Limb (tissue), 2 donors: ENCODE data around the gene CNOT2.

ENCODE experiments used
- DNase-seq, 2 donors: peaks; one replicate each; pipeline ENCODE4 v3.0.0-alpha.2; 2016; ENCODE audit errors: extremely low spot score in 2 of 2

The CNOT2 gene, protein sequence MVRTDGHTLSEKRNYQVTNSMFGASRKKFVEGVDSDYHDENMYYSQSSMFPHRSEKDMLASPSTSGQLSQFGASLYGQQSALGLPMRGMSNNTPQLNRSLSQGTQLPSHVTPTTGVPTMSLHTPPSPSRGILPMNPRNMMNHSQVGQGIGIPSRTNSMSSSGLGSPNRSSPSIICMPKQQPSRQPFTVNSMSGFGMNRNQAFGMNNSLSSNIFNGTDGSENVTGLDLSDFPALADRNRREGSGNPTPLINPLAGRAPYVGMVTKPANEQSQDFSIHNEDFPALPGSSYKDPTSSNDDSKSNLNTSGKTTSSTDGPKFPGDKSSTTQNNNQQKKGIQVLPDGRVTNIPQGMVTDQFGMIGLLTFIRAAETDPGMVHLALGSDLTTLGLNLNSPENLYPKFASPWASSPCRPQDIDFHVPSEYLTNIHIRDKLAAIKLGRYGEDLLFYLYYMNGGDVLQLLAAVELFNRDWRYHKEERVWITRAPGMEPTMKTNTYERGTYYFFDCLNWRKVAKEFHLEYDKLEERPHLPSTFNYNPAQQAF

DNA sequence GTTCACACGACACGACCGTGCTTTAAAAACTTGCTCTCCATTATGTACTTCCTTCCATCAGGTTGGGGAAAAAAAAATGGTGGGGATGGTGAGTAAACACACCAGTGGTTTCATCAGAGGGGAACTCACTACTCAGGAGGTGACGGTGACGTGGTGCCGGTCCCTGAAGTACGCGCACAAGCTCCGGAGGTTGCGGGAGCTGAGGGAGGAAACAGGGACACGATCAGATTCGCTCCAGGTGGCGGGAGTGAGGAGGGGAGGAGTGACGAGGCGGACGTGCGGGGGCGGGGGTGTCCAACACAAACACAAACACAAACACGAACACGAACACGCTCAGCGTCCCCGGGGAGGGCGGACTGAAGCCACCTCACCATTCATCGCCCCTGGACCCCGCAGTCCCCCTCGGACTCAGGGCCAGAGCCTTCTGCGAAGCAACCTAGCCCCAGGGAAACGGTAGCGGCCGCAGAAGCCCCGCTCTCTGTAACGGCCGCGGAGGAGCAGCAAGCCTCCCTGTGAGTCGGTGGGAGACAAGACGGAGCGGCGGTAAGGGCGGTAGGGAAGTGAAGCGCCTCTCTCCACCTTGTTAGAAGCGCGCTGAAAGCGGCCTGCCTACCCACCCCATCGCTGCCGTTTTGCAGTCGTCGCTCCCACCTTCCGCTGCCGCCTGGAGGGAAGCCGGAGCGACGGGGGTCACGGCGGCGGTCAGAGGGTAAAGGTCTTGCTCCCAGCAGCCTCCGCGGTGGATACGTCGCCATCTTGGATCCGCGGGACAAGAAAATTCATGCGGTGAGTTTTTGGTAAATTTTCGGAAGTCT is at the start of gene CNOT2:
Gene CNOT2 (plus strand): TSS at position 739 of the 815 bp plus-strand sequence. CDS start 34,794 bp downstream, outside the sequence.
- DNase-seq = peak; percentile 89 to 96

DNA sequence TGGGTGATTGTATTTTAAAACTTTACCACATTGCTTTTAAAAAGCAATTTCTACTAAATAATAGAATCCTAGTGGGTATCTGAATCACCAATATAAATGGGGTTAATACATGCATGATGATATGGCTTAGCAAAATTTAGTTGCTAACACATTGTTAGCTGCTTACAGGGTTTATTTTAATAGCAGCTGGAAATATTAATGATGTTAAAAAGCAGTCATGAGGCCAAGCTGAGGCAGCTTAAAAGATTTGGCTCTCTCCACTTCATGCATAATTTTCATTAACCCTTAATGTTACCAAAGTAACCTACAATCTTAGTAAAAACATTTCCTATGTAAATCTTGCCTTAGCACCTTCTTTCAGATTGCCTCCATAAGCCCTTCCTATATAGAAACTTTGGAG is 49.2 kb upstream of the CNOT2 start:
- DNase-seq = no peak

DNA sequence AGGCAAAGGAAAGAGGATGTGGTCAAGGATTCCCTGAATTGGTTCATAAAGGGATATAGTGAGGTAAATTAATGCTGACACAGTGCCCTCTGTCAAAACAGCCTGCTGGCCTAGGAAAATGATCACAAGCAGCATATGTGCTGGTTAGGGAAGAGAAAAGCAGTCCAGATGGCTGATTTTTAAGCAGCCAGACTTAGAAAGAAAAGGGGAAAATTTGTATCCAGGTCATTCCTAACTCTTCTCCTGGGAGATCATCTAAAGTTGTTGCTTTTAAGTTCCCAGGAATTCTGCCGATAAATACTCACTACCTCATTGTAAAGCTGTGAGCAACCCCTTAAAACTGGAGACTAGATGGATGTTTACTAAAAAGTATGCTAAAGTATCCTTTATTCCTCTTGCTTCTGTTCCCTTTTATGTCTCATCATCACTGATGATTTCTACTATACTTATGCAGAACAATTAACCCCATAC is 46.4 kb upstream of the CNOT2 start:
- peak in 1 of 2 donors; percentile 51 for DNase-seq

DNA sequence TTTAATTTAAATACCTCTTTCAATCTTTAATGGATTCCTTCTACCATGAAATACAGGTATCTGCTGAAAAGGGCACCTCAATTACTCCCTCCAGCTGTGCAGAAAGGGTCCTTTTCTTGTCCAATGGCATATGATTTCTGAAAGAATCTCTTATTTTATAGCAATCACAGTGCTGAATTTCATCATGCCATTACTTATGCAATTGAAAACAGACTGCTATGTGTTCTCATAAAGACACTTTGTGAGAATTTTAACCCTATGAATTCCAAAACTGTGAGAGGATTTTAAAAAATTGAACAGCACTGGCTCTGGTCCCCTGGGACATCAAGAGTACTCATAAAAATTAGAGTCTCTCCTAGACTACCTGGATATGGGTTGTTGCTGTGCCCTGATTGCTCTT is 45.9 kb upstream of the CNOT2 start:
- DNase-seq = no peak

DNA sequence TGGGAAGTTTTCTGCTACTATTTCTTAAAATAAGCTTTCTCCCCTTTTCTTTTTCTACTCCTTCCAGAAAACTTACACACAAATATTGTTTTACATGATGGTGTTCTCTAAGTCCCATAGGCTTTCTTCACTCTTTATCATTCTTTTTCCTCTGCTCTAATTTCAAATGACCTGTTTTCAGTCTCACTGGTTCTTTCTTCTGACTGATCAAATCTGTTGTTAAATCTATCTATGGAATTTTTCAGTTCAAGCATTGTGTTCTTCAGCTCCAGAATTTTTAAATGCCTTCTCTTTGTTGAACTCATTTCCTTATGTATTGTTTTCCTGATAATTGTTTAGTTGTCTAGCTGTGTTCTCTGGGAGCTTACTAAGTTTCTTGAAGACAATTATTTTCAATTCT is 29.5 kb upstream of the CNOT2 start:
- no peak for DNase-seq

DNA sequence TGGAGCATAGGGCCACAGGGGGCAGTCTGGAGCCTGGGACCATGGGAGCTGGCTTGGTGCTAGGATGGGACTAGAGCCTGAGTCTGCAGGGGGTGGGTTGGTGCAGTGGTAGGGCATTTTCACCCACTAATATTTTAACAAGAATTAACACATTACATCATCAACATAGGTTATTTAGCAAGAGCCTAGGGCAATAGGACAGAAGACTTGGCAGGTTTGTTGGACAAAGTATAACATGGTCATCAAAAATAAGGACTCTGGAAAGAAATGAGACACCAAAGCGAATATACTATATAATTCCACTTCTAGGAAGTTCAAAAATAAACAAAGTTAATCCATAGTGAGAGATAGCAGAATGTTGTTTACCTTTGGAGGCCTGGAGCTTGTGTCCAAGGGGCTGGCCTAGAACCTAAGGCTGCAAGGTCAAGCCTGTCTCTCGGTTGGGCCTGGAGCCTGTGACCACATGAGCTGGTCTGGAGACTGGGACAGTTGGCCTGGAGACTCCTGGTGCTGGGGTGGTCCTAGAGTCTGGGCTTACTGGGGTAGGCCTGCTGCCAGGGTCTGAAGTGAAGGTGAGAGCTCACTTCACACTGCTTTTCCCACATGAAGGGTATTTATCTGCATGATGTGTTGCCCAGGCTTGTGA is 28.1 kb upstream of the CNOT2 start:
- no peak for DNase-seq

DNA sequence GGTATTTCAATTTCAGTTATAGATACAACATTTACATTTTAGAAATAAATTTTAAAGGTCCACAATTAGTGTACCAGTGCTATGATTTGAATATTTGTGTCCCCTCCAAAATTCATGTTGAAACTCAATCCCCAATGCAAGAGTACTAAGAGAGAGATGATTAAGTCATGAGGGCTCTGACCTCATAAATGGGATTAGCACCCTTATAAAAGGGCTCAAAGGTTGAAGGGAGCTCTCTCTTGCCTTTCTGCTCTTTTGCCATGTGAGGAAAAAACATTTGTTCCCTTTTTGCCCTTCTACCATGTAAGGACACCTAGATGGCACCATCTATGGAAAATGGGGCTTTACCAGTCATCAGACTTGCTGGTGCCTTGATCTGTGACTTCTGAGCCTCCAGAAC is 25.8 kb upstream of the CNOT2 start:
- no peak for DNase-seq

DNA sequence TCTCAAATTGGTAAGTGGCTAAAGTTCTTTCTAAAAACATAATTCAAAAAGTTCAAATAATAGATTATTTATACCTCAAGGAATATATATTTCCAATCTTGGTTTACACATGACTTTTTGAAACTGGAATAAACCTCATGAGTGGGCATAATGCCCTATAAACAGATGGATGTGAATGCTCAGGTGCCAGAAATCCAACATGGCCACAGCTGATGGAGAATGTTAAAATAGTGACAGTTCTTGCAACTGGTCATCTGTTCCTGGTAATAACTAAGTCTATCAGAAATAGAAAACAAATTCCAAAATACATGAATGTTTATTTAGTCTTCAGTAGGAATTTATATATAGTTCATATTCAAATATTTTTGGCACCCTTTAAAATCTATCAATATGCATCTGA is 21.6 kb upstream of the CNOT2 start:
- no peak for DNase-seq

DNA sequence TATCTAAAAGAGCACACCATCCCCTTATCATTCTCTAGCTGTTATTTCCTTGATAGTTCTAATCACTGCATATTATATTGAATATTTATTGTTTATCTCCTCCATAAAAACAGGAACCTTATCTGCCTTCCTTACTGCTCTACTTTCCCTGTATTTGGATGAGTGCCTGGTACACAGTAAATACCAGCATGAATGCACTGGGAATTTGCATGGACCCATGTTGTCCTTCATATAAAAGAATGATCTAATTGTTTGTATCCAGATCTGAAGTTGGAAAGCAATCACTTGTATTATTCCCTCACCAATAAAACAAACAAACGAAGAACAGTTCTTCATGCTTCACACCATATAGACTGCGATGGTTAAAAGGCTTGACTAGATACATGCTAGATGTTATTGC is 15.3 kb upstream of the CNOT2 start:
- DNase-seq = no peak

DNA sequence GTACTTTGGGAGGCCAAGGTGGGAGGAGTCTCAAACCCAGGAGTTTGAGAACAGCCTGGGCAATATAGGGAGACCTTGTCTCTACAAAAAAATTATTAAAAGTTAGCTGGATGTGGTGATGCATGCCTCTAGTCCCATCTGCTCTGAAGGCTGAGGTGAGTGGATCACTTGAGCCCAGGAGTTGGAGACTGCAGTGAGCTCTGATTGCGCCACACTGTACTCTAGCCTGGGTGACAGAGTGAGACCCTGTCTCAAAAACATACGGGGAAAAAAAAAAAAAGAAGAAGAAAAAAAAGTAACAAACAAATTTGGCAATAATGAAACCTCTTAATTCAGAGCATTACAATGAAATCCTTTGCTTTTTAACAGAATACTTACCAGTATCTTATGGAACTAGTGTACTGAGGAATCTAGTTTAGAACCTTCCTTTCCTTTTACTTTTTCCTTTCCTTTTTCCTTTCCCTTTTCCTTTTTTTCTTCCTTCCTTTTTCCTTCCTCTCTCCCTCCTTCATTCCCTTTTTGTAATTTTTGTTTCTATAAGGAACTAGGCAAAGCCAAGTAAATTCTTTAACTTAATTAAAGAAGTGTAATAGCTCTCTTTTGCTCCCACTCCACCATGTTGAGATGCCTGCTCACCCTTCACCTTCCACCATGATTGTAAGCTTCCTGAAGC is 12.2 kb upstream of the CNOT2 start:
- DNase-seq = no peak

DNA sequence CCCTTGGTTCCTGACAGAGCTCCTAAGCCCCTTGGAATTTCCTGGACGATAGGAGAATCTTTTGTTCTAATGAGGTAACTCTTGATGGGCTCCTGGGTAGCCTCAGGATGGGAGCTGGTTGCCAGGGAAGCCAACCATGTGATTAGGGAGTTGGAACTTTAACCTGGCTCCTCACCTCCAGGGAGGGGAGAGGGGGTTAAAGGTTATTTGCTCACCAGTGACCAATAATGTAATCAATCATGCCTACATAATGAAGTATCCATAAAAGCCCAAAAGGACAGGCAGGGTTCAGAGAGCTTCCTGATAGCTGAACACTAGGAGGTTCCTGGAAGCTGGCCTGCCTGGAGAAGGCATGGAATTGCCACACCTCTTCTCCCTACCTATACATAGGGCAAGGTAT is 6.2 kb upstream of the CNOT2 start:
- no peak for DNase-seq

DNA sequence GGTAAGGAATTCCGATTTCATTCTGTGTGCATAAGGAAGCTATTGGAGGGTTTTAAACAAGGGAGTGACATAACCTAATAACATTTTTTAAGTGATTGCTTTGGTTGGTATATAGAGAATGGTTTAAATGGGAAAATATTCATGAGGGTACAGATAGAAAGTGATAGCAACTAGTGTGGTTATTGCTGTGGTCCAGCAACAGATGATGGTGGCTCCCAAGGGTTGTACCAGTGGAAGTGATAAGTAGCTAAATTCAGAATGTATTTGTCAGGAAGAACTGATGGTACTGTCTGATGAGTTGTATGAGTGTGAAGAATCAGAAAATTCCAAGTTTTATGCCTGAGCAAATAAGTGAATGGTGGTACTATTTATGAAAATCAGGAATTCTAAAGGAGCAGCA is 2.6 kb upstream of the CNOT2 start:
- no peak for DNase-seq

DNA sequence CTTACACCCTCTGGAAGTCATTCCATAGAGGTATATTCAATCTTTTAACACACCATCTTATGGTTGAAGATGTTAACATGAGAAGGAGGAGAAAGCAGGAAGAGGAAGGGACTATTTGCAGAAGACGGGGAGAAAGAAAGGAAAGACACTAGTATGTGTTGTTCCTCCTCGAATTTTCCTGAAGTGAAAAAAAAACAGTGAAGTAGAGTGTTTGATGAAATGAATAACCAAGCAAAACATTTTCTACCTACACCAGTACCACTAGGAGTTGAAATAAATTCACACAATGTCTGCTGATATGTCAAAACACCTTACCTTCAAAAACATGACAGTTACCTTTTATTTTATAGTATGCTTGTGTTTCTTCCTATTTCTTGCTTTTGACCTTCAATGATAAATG is 1.4 kb upstream of the CNOT2 start:
- DNase-seq = no peak

DNA sequence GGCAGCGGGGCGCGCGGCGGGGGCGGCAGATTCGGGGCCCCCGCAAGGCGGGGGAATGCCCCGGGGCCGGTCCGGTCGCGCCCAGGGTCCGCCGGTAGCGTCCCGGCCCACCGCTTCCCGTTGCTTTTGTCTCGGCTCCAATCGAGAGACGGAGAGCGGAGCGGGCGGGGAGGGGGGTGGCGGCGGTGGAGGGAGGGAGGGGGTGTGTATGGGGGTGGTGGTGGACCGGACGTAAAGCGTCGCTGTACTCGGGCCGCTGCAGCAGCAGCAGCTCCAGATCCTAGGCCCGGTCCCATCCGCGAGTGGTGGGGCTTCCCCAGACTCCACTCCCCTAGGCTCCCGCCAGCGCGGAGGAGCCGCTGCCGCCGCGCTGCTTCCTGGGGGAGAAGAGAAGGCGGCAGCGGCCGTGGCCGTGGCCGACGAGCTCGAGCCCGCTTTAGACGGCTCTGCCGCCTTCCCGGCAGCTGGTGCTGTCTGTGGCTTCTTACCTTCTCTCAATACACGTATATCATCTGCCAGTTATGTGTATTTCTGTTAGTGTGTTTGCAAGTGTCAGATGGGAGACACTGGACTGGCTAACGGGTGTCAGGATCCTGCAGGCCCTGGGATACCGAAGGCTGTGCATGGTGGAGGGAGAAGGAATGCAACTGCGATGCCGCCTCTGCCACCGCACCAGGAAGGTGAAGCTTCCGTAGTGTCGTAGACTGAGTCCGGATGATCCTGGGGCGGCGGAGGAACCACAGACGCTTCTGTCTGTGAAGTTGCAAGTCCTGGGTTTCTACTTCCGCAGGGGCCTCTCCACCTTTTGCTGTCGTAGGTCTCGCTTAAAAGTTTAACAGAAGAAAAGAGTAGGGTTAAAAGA is 508 bp downstream of the CNOT2 start:
- DNase-seq = peak; percentile 60 to 89

DNA sequence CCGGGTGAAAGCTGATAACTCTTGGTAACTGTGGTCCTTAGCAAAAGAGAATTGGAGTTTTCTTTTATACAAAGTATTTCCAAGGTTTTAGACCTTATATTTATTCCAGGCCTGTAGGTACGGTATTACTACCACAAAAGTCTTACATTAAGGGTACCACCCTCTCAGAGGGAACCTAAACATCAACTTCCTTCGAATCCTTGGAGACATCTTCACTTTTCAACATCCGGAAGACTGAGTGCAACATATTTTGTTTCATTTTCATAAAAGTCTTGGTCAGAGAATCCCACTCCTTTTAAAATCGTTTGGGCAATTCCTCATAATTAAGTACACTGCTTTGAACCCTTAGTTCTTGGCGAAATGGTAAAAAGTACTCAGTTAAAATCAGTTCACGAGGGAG is 1.2 kb downstream of the CNOT2 start:
- DNase-seq = no peak

DNA sequence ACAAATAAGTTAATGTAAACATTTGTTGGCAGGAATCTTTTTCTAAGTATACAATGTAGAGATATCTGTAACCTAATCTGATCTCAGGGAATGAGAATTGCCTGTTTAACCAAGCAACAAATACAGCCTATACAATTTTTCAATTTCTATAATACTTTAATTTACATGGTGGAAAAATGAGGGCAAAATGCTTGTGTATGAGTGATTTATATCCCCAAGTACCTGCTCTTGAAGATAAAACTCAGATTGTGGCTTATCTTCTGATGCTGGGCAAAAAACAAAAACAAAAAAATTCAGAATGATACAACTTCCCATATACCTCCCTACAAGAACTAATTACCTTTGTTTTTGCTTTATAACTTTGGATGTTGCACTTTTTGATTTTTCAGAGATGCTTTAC is 2.2 kb downstream of the CNOT2 start:
- DNase-seq = no peak

DNA sequence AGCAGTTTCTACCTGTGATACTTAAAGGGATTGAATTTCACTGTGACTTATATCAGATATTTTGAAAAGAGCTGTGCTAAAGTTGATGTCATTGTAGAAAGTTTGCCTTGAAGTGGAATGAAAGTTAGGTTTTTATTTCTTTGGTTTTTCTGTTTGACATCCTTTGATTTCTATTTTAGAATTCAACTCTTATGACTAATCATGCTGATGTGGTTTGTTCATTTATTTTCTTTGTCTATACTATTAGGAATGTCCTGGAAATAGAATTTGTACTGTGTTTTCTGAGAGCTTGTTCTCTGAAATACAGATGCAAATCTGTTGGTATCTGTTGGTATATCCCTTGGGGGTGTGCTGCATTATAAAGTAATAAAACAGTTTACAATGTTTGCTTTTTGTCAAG is 3.3 kb downstream of the CNOT2 start:
- no peak for DNase-seq

DNA sequence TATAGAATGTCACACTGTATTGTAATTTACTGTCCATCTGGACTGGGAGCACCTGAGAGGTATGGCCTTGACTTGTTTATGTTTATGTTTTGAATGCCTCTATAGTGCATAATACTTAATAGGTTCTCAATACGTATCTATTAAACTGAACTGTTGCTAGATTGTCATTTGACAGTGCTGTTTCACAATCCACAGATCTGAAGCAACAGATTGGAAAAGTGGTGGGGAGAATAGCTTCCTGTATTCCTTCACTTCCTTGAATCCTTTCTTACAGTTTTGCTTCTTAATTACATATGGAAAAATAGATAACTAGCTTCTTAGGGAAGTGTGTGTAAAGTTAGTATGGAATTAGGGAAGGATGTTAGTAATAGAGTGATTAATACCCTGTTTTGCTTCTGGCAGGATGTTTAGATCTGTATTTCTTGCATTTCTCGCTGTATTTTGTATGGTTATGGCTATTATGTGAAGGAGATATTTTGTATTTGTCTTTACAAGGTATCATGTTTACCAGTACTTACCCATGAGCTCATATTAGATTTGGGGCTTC is 4.5 kb downstream of the CNOT2 start:
- no peak for DNase-seq

DNA sequence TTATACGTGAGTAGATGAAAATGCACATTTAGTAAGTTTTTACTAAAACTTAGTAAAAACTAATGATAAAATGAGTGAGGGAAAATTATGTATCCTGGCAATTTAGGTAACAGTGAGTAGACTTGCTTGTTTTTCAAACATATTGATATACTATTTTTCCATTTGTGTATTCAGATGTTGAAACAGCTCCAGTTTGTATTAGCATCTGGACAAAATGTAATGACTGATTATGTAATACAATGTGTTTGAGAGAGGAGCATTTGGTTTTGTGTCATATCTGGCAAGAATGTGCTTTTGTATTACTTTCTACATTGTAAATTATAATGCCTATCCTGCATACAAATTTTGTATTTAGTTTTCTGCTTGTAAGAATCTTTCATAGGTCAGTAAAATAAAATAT is 5.6 kb downstream of the CNOT2 start:
- DNase-seq = no peak

DNA sequence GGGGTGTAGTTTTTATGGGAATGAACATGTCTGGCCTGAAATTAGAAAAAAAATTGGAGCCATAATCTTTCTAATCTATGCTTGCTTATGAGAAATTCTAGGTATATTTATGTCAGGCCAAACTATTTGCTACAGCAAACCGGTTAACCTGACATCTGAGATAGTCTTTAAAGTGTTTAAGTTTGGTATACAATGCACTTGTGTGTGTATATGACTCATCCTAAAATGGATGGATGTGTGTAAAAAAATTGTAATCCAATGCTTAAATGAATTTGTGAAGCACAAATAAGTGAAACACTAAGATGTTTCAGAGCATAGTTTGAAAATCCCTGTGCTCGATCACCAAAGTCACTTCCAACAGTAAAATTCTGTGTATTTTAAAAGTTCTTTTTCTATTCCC is 6.7 kb downstream of the CNOT2 start:
- DNase-seq = no peak
